Bronchial epithelial cell (primary cell): ENCODE data around the gene NFIA. TPM values are rescaled to one million over a fixed set of nuclear protein-coding genes. Genes with fewer than 3 reads are reported as not detected.
"Not testable (repeated sequence)": the region's sequence is repeated elsewhere in the genome, so short reads cannot be mapped to it uniquely, and the experiment has no call there.

Experiments used
- DNase-seq: peaks from one replicate; pipeline ENCODE4 v3.0.0-alpha.2; 2010; ENCODE audit warnings: low read depth
- FAIRE-seq: peaks from 2 replicates; lab custom pipeline; 2011; peaks lifted over from hg19 to GRCh38; lab: Jason Lieb, UNC
- H3K27me3 ChIP-seq: 2 replicates; pipeline ENCODE4 v1.5.1; 2011; ENCODE audit warnings: low read length; ENCODE audit not compliant: control insufficient read depth, insufficient read depth
- H3K36me3 ChIP-seq: 2 replicates; pipeline ENCODE4 v1.5.1; 2011; ENCODE audit warnings: low read length; ENCODE audit not compliant: control insufficient read depth, insufficient read depth
- H3K4me3 ChIP-seq: 2 replicates; pipeline ENCODE4 v1.5.1; 2011; ENCODE audit warnings: mild to moderate bottlenecking, low read depth, low read length, control low read depth
- CTCF ChIP-seq: IDR thresholded peaks from 2 replicates; pipeline ENCODE4 v1.5.1; 2011; ENCODE audit warnings: mild to moderate bottlenecking, moderate library complexity, low read length, control low read depth, inconsistent platforms; ENCODE audit not compliant: insufficient read depth, severe bottlenecking
- total RNA-seq: library from RNA; depleted of rRNA; stranded (reverse); fragments of >200 nt; gene quantifications from 2 replicates; pipeline ENCODE4 v1.2.1, GENCODE V29; 2014

NFIA gene
- total RNA-seq, 1 donor from 2014 or later: 7.4 TPM

- Histone ChIP-seq H3K27me3 (no peaks in the 10 kb centered on the region), H3K4me3 (no peak overlapping the region), H3K36me3 (no peaks in the 10 kb centered on the region)
- DNase-seq (no peak), FAIRE-seq (peak; percentile 58)
- TF ChIP-seq CTCF: no peak
These were observed 380.9 kb downstream of the NFIA start for GRCh38 chr1:61463220-61463619.

GRCh38 chr1:61467836-61468235 is 385.5 kb downstream of the NFIA start:
- FAIRE-seq, DNase-seq, H3K27me3 ChIP-seq, H3K36me3 ChIP-seq, H3K4me3 ChIP-seq: not testable (repeated sequence)

- FAIRE-seq (no peak), DNase-seq (no peak)
- H3K4me3 ChIP-seq: no peak overlapping the region
- no peaks in the 10 kb centered on the region for H3K36me3 ChIP-seq
- TF ChIP-seq CTCF: no peak
- no peaks in the 10 kb centered on the region for H3K27me3 ChIP-seq
These were observed 387.0 kb downstream of the NFIA start for GRCh38 chr1:61469365-61469764.

- Histone ChIP-seq H3K4me3 (no peak overlapping the region), H3K36me3 (no peaks in the 10 kb centered on the region), H3K27me3 (no peaks in the 10 kb centered on the region)
- TF ChIP-seq CTCF: no peak
- DNase-seq (peak; percentile 67), FAIRE-seq (peak; percentile 62)
These were observed 390.5 kb downstream of the NFIA start for GRCh38 chr1:61472876-61473275.

GRCh38 chr1:61474269-61474817 is 392.0 kb downstream of the NFIA start:
- DNase-seq (no peak), FAIRE-seq (no peak)
- H3K36me3 ChIP-seq: no peaks in the 10 kb centered on the region
- H3K27me3 ChIP-seq: no peaks in the 10 kb centered on the region
- no peak for TF ChIP-seq CTCF
- H3K4me3 ChIP-seq: no peak overlapping the region

- Histone ChIP-seq H3K4me3 (no peak overlapping the region), H3K27me3 (no peaks in the 10 kb centered on the region), H3K36me3 (no peaks in the 10 kb centered on the region)
- no peak for FAIRE-seq
- DNase-seq: no peak
- TF ChIP-seq CTCF: no peak
These were observed 392.6 kb downstream of the NFIA start for GRCh38 chr1:61474963-61475362.
